ENCODE data around the gene SNX24. TPM values are rescaled to one million over a fixed set of nuclear protein-coding genes. Genes with fewer than 3 reads are reported as not detected.
A peak's percentile ranks its signal among the peaks of the same experiment; 100 is the strongest.

The SNX24 gene
- polyA plus RNA-seq, 2 of the 4 experiments (the other 2 are of a cell fraction): 20.4 to 22.4 TPM

- no peak for TF ChIP-seq HOXB5 (CRISPR knock-in tag; IDR thresholded peaks at IDR 0.05)
- no peak for TF ChIP-seq RFX5 (IDR thresholded peaks at IDR 0.05)
- no peak for TF ChIP-seq ZC3H11A (IDR thresholded peaks at IDR 0.05)
- TF ChIP-seq NFE2L2 (conservative IDR thresholded peaks at IDR 0.05; ENCODE audit: low read length): no peak
- TF ChIP-seq HDAC2 (IDR thresholded peaks at IDR 0.05): no peak
- TF ChIP-seq SMC3 (IDR thresholded peaks at IDR 0.05): no peak
- TF ChIP-seq NR3C1 (IDR thresholded peaks at IDR 0.05): no peak
- TF ChIP-seq FOSL2 (IDR thresholded peaks at IDR 0.05): no peak
- no peak for TF ChIP-seq FOSL2 (CRISPR knock-in tag; IDR thresholded peaks at IDR 0.05)
- TF ChIP-seq NPAS2 (CRISPR knock-in tag; IDR thresholded peaks at IDR 0.05; ENCODE audit: borderline replicate concordance): no peak
- no peak for TF ChIP-seq JUNB (IDR thresholded peaks at IDR 0.05)
- no peak for TF ChIP-seq HMGXB4 (CRISPR knock-in tag; IDR thresholded peaks at IDR 0.05; ENCODE audit: borderline replicate concordance)
- no peak for TF ChIP-seq CEBPB (IDR thresholded peaks at IDR 0.05)
- TF ChIP-seq, protein P1, sequence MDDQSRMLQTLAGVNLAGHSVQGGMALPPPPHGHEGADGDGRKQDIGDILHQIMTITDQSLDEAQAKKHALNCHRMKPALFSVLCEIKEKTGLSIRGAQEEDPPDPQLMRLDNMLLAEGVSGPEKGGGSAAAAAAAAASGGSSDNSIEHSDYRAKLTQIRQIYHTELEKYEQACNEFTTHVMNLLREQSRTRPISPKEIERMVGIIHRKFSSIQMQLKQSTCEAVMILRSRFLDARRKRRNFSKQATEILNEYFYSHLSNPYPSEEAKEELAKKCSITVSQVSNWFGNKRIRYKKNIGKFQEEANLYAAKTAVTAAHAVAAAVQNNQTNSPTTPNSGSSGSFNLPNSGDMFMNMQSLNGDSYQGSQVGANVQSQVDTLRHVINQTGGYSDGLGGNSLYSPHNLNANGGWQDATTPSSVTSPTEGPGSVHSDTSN (IDR thresholded peaks at IDR 0.05): no peak
- no peak for TF ChIP-seq ZSCAN20 (CRISPR knock-in tag; IDR thresholded peaks at IDR 0.05)
- TF ChIP-seq RARB (CRISPR knock-in tag; IDR thresholded peaks at IDR 0.05): no peak
- TF ChIP-seq REST (IDR thresholded peaks at IDR 0.05): no peak; the same call in 1 of the 2 replicates
- TF ChIP-seq RNF2 (IDR thresholded peaks at IDR 0.05; ENCODE audit: borderline replicate concordance, low read depth): no peak
- no peak for TF ChIP-seq CHD2 (IDR thresholded peaks at IDR 0.05; ENCODE audit: low read length, partially characterized antibody)
- no peak for TF ChIP-seq SREBF2 (IDR thresholded peaks at IDR 0.05)
- no peak for TF ChIP-seq HEYL (CRISPR knock-in tag; IDR thresholded peaks at IDR 0.05)
- ChIA-PET CTCF (no interaction called here), POLR2A (no interaction called here)
- Histone ChIP-seq H3K4me3 (no peak overlapping the region), H3K27ac (no peak overlapping the region), H3K4me2 (peak overlapping the region; percentile 42), H3K4me1 (peaks cover 14% of the 10 kb centered on the region; the same call in 2 of the 3 replicates), H3K9me3 (no peaks in the 10 kb centered on the region)
- WGBS (ENCODE audit: missing lambda C conversion rate): 75% methylated on average over 5 of the region's 5 CpGs
- no peak for ATAC-seq
- DNase-seq (ENCODE audit: low read depth in 1 of 2, low spot score in 1 of 2): no peak
- no peak for FAIRE-seq
These were observed 133.4 kb downstream of the SNX24 start for GRCh38 chr5:122978644-122979297.

DNA sequence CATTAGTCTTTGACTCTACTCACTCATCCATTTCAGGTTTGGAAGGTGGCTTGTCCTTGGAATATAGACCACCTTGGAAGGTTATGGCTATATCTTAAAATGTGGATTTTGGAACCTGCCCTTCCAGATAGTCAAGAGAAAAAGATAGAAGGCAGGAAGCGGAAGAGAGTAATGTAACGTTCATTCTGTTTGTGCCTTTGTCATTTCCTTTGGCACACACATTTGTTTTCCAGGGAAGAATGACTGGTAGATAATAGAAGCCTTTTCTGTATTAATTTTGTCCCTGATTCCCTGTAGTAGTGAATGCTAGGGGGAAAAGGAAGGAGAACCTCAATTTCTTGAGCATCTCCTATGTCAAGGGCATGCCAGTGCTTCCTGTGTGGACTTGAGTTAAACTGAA is 136.4 kb downstream of the SNX24 start:
- WGBS (ENCODE audit: missing lambda C conversion rate): 93% methylated on average over 2 of the region's 2 CpGs
- CTCF ChIA-PET: no interaction called here
- POLR2A ChIA-PET: no interaction called here
- no peak overlapping the region for H3K4me3 ChIP-seq
- no peak overlapping the region for H3K4me2 ChIP-seq
- H3K27ac ChIP-seq: no peak overlapping the region
- no peak for DNase-seq (ENCODE audit: low read depth in 1 of 2, low spot score in 1 of 2)
- no peak for ATAC-seq
- H3K9me3 ChIP-seq: no peaks in the 10 kb centered on the region
- FAIRE-seq: no peak
- peaks cover 14% of the 10 kb centered on the region; the same call in 2 of the 3 replicates for H3K4me1 ChIP-seq
- TF ChIP-seq, protein P2, sequence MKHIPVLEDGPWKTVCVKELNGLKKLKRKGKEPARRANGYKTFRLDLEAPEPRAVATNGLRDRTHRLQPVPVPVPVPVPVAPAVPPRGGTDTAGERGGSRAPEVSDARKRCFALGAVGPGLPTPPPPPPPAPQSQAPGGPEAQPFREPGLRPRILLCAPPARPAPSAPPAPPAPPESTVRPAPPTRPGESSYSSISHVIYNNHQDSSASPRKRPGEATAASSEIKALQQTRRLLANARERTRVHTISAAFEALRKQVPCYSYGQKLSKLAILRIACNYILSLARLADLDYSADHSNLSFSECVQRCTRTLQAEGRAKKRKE (CRISPR knock-in tag; IDR thresholded peaks at IDR 0.05; ENCODE audit: low read depth): no peak
- no peak for TF ChIP-seq HES2 (IDR thresholded peaks at IDR 0.05)
- no peak for TF ChIP-seq CEBPB (IDR thresholded peaks at IDR 0.05)
- no peak for TF ChIP-seq SMC3 (IDR thresholded peaks at IDR 0.05)
- TF ChIP-seq HMGXB4 (CRISPR knock-in tag; IDR thresholded peaks at IDR 0.05; ENCODE audit: borderline replicate concordance): no peak
- TF ChIP-seq, protein P3, sequence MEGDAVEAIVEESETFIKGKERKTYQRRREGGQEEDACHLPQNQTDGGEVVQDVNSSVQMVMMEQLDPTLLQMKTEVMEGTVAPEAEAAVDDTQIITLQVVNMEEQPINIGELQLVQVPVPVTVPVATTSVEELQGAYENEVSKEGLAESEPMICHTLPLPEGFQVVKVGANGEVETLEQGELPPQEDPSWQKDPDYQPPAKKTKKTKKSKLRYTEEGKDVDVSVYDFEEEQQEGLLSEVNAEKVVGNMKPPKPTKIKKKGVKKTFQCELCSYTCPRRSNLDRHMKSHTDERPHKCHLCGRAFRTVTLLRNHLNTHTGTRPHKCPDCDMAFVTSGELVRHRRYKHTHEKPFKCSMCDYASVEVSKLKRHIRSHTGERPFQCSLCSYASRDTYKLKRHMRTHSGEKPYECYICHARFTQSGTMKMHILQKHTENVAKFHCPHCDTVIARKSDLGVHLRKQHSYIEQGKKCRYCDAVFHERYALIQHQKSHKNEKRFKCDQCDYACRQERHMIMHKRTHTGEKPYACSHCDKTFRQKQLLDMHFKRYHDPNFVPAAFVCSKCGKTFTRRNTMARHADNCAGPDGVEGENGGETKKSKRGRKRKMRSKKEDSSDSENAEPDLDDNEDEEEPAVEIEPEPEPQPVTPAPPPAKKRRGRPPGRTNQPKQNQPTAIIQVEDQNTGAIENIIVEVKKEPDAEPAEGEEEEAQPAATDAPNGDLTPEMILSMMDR (IDR thresholded peaks at IDR 0.05): no peak
- TF ChIP-seq ZFP36 (IDR thresholded peaks at IDR 0.05; ENCODE audit: borderline replicate concordance, partially characterized antibody): no peak
- TF ChIP-seq NR3C1 (IDR thresholded peaks at IDR 0.05): no peak
- TF ChIP-seq CHD2 (IDR thresholded peaks at IDR 0.05; ENCODE audit: low read length, partially characterized antibody): no peak
- no peak for TF ChIP-seq TFCP2L1 (CRISPR knock-in tag; IDR thresholded peaks at IDR 0.05)
